NCI-H2081 (cell line): ENCODE data around the gene IRF2BPL.
A peak's percentile ranks its signal among the peaks of the same experiment; 100 is the strongest.
"Not testable (repeated sequence)": the region's sequence is repeated elsewhere in the genome, so short reads cannot be mapped to it uniquely, and the experiment has no call there.

Source experiments
- DNase-seq, 2 experiments: peaks; one replicate each; lab custom pipeline; 2025; lab: John Stamatoyannopoulos, UW

Gene IRF2BPL

DNA sequence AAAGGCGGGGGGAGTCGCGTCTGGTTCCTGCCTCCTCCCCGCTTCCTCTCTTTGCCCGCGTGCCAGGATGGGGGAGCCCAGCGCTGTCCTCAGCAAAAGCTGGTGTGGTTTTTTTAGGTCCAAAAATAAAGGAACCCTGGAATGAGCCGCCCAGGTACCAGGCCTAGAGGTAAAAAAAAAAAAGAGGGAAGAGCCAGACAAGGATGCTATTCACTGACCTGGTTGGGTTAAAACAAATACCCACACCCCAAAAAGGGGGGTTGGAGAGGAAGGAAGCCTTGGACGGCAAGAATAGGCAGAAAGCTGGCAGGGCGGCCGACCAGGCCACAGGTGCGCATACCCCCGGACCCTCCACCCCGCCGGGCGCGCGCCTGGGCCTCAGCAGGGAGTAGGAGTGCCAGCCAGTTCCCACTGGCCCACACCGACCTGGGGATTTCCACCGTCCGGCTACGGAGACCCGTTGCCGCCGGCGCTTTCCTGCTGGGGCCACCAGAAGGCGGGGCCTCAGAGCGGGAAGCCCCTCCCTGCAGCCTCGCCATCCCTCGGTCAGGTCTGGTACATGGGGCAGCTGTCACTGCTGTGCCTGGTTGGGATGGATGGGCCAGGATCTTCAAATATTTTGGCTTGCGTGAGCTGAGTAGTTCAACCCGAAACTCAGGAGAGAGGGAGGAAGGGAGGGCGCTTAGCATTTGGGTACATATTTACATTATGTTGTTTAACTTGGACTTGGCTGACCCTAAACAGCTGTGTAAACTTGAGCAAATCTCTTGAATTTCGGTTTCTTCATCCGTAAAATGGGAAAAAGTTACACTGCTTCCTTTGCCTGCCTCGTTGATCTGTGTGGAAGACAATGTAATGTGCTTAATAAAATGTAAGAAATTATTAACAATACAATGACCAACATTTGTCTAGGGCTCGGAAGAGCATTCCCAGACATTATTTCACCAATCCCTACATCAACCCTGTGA, 5.4 kb upstream of the IRF2BPL start:
- DNase-seq: peak; percentile 84 to 93

DNA sequence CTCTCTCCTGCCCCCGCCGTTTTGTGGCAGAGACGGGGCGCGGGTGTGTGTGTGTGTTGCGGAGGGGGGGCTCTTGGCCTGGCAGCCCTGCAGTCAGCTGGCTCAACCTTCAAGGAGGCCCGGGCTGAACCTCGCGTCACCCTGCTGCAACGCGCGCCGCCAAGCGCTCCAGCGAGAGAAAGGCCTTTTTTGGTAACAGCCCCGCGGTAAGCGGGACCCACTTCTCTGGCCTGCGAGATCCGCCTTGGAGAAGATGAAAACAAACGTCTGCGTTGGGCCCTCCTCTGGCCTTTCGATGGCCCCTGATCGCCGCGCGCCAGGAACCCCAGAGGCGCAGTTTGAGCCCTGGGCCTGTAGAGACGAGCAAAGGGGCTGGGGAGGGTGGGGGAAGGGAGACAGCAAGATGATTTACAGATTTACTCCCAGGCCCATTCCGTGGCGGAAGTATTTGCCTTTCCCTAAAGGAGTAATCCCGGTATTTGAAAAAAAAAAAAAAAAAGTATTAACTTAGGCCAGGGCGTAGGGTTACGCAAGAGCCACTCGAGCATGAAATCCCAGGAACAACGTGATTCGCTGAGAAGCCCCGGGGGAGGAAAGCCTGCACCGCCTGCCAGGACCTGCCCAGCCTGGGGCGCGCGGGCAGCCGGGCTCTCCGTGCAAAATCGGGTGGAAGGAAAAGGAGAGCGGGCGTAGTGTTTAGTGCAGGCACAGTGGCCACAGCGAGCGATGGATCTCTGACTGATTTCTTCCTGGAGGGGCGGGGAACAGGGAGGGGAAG, 4.5 kb upstream of the IRF2BPL start:
- peak; percentile 75 to 83 for DNase-seq

DNA sequence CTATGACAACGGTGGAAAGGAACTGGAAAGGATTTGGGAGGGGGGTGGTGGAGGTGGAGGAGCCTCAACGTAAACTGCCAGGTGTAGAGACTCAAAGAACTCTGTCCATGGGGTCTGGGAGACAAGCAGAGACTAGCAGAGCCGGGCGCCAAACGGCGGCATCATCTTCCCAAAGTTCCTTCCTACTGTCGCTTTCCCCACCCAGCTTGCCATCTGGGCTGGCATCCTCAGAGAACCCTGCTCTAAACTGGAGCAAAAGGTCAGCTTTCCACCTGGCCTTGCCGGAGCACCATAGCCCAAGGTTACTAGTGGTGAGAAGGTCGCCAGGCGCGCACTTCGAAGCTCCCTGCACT, 4.0 kb upstream of the IRF2BPL start:
- DNase-seq: no peak

DNA sequence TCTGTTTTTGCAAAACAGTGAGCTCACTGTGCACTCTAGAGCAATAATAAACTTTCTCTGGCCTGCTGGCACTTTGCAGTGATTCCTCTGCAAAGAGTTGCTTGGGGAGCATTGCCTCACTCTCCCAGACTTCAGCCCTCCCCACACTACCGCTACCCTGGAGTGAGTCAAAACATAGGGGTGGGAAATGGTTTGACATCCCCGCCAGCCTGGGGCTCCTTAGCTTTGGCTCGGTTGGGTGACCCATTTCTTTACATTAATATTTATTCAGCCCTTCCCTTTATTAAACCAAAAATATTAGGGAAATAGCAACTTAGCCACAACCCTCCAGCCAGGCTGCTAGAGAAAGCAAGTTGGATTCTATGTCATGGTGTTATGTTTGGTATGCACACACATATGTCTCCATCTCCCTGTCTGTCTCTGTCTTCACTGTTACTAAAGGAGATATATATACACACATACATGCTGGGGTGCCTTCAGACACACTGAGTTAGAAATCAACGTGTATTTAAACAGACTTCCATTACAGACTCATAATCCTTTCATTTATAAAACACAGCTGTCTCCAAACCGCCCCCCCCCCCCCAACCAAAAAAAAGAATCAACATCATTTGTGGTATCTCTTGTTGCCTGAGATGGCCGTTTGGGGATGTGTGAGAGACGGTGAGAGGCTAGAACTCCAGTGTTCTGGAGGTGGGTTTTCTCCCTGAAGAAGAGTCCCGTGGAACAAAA, 3.4 kb upstream of the IRF2BPL start:
- DNase-seq: no peak

DNA sequence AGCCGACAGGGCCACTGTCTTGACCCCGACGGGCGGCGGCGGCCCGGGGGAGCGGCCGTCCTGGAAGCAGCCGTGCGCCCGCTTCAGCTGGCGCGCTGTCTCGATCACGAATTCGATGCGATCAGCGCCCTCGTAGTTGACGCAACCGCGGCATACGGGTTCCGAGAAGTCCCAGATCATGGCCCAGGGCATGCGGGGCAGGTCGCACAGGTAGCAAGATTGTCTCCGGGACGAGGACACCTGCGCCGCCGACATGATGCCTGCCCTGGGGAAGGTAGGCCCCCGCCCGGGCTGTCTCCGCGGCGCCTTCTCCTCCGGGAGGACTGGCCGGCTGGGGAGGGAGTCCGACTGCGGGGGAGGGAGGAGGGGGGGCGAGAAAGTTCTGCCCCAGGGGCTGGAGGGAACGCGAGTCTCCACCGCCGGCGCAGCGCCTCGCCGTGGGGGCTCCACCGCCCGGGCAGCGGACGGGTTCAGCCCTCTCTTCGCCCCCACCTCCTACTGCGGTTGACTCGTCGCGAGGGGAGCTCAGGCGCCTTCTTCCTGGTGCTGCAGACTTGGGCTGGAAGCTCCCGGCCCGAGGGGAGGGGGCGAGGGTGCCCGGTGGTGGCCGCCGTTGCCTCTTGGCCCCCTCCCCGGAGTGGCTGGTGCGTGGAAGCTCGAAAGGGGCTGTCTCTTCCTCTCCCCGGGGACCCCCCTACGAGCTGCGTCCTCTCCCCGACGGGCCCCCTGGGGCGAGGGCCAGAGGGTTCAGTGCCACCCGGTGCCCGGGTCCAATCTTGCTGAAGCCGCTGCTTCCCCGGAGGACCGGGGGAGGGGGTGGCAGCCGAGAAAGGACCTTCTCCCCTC, 747 bp downstream of the IRF2BPL start:
- DNase-seq: peak; percentile 49 to 66

DNA sequence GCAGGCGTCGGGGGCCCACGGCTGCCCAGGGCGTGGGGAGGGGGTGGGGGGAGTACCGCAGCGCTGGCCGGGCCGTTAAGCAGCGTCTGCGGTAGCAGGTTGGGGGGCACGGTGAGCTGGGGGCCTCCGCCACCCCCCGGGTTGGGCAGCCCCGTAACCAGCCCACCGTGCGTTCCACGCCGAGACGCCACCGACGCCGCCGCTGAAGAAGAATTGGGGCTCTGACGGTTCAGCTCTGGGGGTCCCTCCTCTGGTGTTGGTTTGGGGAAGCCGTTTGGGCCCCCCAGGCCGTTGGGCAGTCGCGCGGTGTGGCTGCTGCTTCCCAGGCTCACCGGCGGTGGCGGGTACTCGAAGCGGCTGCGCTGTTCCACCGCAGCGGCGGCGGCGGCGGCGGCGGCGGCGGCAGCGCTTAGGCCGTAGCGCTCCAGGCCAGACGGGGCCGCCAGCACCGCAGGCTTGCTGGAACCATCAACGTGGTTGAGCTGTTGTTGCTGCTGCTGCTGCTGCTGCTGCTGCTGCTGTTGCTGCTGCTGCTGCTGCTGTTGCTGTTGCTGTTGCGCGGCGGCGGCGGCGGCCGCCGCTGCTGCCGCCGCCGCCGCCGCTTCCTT, 1.5 kb downstream of the IRF2BPL start:
- DNase-seq: peak in 1 of 2 experiments; percentile 56

DNA sequence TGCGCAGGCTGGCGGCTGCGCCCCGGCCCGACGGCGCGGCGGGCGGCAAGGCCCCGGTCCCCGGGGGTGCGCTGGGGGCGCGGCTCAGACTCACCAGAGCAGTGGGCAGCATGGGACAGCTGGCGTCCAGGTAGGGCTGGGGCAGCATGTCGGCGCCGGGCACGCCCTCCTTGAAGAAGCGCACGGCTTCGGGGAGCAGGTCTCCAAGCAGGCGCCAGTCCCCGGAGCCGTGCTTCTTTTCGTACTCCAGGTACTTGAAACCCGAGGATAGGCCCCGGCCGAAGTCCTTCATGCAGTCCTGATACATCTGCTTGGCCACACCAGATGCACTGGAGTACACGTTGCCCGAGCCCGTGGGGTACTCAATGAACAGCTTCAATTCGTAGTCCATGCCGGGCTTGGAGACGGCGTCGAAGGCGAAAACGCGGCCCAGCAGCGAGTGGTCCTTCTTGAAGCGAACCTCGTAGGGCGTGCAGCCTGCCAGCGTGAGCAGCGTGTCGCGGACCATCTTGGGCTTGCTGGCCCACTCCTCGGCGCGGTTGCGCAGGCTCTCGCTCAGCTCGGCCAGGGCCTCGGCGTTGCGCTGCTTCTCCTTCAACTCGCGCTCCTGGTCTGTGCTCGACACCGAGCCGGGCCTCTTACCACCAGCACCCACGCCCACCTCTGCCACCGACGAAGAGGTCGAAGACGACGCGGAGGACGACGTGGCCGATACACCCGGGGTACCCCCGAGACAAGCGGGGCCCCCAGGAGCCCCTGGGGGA, 2.2 kb downstream of the IRF2BPL start:
- peak in 1 of 2 experiments; percentile 52 for DNase-seq

DNA sequence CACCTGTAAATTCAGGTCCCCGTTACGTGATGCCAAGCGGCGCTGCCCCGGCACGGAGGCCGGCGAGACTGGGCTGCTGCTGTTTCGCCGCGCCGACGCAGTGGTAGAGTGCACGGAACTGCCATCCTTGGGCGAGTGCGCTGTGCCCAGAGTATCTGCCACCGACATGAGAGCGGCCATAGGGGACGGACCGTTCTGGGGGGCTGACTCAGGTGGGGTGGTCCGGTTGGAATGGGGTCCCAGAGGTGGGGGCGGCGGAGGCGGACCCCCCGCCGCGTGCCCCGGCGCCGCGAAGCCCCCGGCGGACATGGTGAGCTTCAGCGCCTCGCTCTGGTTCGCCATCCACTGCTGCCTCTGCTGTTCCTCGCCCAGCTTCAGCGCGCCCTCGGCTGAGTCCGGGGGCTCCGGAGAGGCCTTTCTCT, 2.8 kb downstream of the IRF2BPL start:
- DNase-seq: peak in 1 of 2 experiments; percentile 36

DNA sequence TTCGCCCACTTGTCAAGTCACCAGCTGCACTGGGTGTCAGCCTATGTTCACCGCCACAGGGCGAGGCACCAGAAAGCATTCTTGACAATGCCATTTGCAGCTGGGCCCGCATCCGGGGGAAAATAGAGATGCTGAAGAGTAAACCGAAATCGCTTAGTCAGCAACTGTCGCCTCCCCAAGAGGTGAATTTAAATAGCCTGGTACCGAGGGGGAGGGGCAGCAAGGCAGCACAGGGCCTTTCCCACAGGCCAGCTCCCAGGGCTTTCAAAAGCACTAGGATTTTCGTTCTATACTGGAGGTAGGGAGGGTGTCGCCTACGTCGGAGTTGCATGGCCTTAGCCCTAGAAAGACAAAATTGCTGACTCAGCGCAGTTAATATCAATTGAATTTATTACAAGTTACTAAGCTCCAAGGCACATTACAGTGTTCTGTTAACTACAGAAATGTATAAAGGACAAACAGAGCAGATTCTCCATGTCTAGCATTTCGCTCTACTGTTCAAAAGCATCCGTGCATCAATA, 4.3 kb downstream of the IRF2BPL start:
- DNase-seq: no peak

DNA sequence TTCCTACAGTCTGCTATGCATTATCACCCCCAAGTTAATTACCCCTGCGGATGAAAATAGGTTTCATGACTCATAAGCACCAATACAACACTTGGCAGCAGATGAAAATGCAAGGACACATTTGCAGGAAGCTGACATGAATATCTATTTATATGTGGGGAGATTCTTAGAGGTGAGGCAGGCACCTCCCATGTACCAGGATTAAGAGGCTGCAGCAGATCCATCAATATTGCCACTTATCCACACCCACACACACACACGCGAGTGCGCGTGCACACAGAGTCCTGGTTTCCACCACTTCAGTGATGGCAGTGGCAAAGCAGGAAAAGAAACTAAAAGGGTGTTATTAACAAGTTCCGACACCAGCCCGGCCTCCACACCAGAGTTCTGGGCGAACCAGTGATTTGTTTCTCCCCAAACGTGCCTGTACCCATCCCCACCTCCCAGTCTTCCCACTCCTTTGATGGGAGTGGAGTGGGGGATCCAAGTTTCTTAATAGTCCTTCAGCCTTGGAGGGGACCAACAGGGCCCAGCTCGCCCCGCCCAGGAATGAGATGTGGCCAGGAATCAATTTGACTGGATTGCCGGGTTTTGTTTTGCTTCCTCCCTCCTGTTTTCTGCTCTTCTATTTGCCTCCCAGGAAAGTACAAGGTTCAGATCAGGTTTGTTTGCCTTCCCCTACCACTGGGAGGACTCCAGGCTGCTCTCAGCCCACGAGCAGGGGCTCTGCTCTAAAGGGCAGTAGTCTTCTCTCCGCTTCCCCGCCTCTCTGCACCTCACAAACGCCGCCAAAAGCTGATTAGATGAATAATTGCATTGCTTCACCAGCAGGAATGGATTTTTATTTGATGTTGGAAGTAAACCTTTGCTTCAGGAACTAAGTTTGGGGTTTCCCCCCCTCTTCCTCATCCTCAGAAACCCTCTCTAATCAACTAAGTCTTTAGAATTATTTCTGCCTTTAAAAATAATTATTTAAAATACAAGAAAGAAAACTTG, 5.2 kb downstream of the IRF2BPL start:
- DNase-seq: peak; percentile 44 to 57

DNA sequence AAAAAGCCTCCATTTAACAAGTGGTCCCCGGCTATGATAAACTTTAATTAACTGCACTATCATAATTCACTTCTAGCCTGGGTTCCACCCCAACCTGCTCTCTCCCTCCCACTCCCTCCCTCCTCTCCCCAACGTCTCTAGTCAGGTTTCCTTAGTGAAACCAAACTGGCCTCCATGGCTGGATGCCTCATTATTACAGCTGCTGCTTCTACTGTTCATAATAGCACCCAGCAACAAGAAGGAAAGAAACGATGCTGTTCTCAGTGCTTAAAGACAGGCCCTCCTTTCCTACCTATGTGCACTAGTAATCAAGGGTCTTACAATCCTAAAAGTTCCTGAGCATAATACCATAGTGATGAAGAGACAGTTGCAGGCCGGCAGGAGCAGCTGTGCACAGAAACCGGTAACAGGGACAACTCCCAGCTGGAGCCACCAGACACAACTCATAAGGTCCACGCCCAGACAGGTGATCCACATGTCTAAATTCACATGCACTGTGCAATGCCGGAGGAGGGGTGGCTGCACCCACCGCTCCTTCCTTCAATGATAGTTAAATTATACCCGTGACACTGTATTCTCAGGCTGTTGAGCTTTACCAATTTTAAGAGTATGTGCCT, 6.2 kb downstream of the IRF2BPL start:
- DNase-seq: peak; percentile 27 to 47

DNA sequence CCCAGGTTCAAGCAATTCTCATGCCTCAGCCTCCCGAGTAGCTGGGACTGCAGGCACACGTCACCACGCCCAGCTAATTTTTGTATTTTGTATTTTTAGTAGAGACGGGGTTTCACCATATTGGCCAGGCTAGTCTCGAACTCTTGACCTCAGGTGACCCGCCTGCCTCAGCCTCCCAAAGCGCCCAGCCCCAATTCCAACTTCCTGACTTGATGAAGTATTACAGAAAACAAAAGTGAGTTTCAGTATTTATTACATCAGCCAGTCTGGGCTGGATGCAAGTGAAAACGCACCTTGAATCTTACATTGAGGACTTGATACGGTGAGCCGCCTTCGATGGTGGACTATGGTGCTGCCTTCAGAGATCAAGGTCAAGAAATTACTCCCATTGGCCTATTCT, 7.1 kb downstream of the IRF2BPL start:
- DNase-seq: not testable (repeated sequence)

DNA sequence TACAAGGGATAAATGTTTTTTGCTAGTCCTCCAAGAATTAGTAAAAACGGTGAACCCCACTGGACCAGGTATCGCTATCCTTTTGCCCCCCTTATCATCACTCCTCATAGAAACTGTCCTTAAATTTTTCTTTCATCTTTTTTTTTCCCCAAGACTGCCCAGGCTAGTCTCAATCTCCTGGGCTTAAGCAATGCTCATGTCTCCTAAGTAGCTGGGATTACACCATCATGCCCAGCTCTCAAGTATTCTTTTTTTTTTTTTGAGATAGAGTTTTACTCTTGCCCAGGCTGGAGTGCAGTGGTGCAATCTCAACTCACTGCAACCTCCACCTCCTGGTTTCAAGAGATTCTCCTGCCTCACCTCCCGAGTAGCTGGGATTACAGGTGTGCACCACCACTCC, 9.7 kb downstream of the IRF2BPL start:
- no peak for DNase-seq

DNA sequence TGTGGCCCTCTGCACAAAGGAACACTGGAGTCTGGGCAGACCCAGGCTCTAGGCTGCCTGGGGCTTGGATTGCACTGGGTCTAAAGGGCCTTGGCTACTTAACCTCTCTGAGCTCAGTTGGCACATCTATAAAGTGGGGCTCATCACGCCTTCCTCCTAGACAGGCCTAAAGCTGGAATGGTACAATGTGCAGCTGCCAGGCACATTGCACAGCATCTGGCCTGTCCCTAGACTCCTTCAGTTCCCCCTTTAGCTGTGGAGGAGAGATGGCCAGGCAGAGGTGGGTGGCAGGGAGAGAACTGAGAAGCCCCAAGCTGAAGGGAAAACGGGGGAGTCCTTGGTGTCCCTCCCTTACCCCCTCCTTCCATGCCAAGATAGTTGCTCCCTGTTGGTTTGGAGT, 10.8 kb downstream of the IRF2BPL start:
- no peak for DNase-seq

DNA sequence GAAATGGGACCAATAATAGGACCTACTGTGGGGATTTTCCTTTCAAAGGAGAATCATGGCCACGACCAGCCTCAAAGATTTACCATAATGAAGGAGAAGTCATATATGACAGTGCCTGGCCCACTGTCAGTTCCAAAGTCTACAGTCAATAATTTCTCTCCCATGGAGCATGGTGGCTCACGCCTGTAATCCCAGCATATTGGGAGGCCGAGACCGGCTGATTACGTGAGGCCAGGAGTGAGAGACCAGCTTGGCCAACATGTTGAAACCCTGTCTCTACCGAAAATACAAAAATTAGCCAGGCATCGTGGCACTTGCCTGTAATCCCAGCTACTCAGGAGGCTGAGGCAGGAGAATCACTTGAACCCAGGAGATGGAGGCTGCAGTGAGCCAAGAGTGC, 13.8 kb downstream of the IRF2BPL start:
- DNase-seq: no peak

DNA sequence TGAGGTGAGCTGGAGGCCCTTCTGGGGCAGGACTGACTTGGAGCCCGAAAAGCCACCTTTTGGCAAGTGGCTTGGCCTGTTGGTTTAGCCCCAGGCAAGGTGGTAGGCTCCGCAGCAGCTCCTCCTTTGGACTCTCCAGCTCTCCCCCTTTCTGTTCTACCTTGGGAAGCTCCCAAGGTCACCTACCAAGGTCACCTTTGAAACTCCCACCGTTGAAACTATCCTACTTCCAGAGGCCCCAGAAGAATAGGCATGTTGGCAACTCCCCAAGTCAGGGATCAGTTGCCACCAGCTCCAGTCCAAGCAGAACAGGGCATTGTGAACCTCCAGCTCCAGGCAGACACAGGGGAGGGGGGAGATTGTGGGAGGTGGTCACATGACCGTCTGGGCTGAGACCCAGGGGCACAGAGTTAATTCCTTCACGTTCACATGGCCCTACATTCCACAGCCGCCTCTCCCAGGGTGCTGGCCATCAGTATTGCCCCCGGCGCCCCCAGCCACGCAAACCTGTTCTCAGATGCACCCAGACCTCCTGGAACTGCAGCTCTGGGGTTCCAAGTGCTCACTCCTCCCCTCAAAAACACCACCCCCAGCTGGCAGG, 14.4 kb downstream of the IRF2BPL start:
- no peak for DNase-seq

DNA sequence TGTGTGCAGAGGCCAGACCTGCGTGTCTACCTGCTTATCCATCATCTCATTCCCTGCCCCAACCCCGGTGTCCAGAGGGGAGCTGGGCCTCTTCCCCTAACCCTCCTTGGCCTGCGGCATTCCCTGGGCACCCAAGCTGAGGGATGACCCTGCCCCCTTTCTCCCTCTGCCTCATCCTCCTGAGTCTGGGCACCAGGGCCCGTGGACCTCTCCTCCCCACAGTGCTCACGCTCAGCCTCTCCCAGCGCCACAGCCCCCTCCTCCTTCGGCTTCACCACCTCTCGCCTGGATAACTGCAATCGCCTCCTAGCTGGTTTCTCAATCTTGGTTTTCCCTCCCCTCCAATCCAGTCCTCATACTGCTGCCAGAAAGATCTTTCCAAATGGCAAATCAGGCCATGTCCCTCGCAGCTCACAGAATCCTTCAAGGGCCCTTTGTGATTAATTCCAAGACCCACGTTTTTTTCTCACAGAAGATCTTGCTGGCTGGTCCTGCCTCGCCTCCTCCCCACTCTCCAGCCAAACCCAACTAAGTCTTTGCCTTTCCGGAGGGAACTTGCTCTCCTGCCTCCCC, 16.2 kb downstream of the IRF2BPL start:
- DNase-seq: no peak
